Measurements from ENCODE around the gene EIF4A2.

The EIF4A2 gene

GRCh38 chr3:186760141-186760833 lies 23.1 kb upstream of the EIF4A2 start:
- no peaks in the 10 kb centered on the region for H3K36me3 ChIP-seq (ENCODE audit: insufficient read depth, low read length)
- H3K4me3 ChIP-seq (ENCODE audit: low read length), result no peak overlapping the region
- no peaks in the 10 kb centered on the region for H3K4me1 ChIP-seq (ENCODE audit: control insufficient read depth, insufficient read depth, low read length)
- no peaks in the 10 kb centered on the region for H3K9me3 ChIP-seq (replicated peaks; ENCODE audit: low read length)
- no peak overlapping the region for H3K9ac ChIP-seq (ENCODE audit: low read depth, low read length)
- no peak overlapping the region for H3K4me2 ChIP-seq (ENCODE audit: low read length)
- peaks cover 3% of the 10 kb centered on the region for H3K27me3 ChIP-seq (ENCODE audit: control insufficient read depth, insufficient read depth, low read length)

GRCh38 chr3:186760897-186761447 lies 22.4 kb upstream of the EIF4A2 start:
- H3K4me2 ChIP-seq (ENCODE audit: low read length), result no peak overlapping the region
- no peak overlapping the region for H3K4me3 ChIP-seq (ENCODE audit: low read length)
- no peak overlapping the region for H3K9ac ChIP-seq (ENCODE audit: low read depth, low read length)
- no peaks in the 10 kb centered on the region for H3K4me1 ChIP-seq (ENCODE audit: control insufficient read depth, insufficient read depth, low read length)
- peaks cover 3% of the 10 kb centered on the region for H3K27me3 ChIP-seq (ENCODE audit: control insufficient read depth, insufficient read depth, low read length)
- no peaks in the 10 kb centered on the region for H3K9me3 ChIP-seq (replicated peaks; ENCODE audit: low read length)
- no peaks in the 10 kb centered on the region for H3K36me3 ChIP-seq (ENCODE audit: insufficient read depth, low read length)

GRCh38 chr3:186772281-186772694 lies 11.1 kb upstream of the EIF4A2 start:
- Histone ChIP-seq H3K27me3 (ENCODE audit: control insufficient read depth, insufficient read depth, low read length) (no peaks in the 10 kb centered on the region), H3K9me3 (replicated peaks; ENCODE audit: low read length) (no peaks in the 10 kb centered on the region), H3K9ac (ENCODE audit: low read depth, low read length) (peak overlapping the region; percentile 75), H3K4me3 (ENCODE audit: low read length) (peak overlapping the region; percentile 75), H3K4me1 (ENCODE audit: control insufficient read depth, insufficient read depth, low read length) (peaks cover 11% of the 10 kb centered on the region), H3K4me2 (ENCODE audit: low read length) (peak overlapping the region; percentile 92), H3K36me3 (ENCODE audit: insufficient read depth, low read length) (no peaks in the 10 kb centered on the region)

- no peaks in the 10 kb centered on the region for H3K27me3 ChIP-seq (ENCODE audit: control insufficient read depth, insufficient read depth, low read length)
- H3K9ac ChIP-seq (ENCODE audit: low read depth, low read length), result peak overlapping the region; percentile 75
- H3K4me3 ChIP-seq (ENCODE audit: low read length), result peak overlapping the region; percentile 75
- peaks cover 11% of the 10 kb centered on the region for H3K4me1 ChIP-seq (ENCODE audit: control insufficient read depth, insufficient read depth, low read length)
- no peaks in the 10 kb centered on the region for H3K9me3 ChIP-seq (replicated peaks; ENCODE audit: low read length)
- H3K4me2 ChIP-seq (ENCODE audit: low read length), result peak overlapping the region; percentile 92
- no peaks in the 10 kb centered on the region for H3K36me3 ChIP-seq (ENCODE audit: insufficient read depth, low read length)
Measured at GRCh38 chr3:186772701-186773417, 10.5 kb upstream of the EIF4A2 start.

- no peak overlapping the region for H3K4me3 ChIP-seq (ENCODE audit: low read length)
- peaks cover 11% of the 10 kb centered on the region for H3K4me1 ChIP-seq (ENCODE audit: control insufficient read depth, insufficient read depth, low read length)
- H3K4me2 ChIP-seq (ENCODE audit: low read length), result no peak overlapping the region
- H3K27me3 ChIP-seq (ENCODE audit: control insufficient read depth, insufficient read depth, low read length), result no peaks in the 10 kb centered on the region
- H3K9ac ChIP-seq (ENCODE audit: low read depth, low read length), result no peak overlapping the region
- no peaks in the 10 kb centered on the region for H3K36me3 ChIP-seq (ENCODE audit: insufficient read depth, low read length)
- no peaks in the 10 kb centered on the region for H3K9me3 ChIP-seq (replicated peaks; ENCODE audit: low read length)
Measured at GRCh38 chr3:186775999-186776398, 7.4 kb upstream of the EIF4A2 start.

- H3K4me2 ChIP-seq (ENCODE audit: low read length), result no peak overlapping the region
- H3K9me3 ChIP-seq (replicated peaks; ENCODE audit: low read length), result no peaks in the 10 kb centered on the region
- no peak overlapping the region for H3K9ac ChIP-seq (ENCODE audit: low read depth, low read length)
- no peaks in the 10 kb centered on the region for H3K27me3 ChIP-seq (ENCODE audit: control insufficient read depth, insufficient read depth, low read length)
- no peak overlapping the region for H3K4me3 ChIP-seq (ENCODE audit: low read length)
- H3K36me3 ChIP-seq (ENCODE audit: insufficient read depth, low read length), result peaks cover 7% of the 10 kb centered on the region
- no peaks in the 10 kb centered on the region for H3K4me1 ChIP-seq (ENCODE audit: control insufficient read depth, insufficient read depth, low read length)
Measured at GRCh38 chr3:186779204-186779603, 4.2 kb upstream of the EIF4A2 start.

- peak overlapping the region; percentile 90 for H3K4me2 ChIP-seq (ENCODE audit: low read length)
- H3K4me1 ChIP-seq (ENCODE audit: control insufficient read depth, insufficient read depth, low read length), result peaks cover 15% of the 10 kb centered on the region
- H3K9me3 ChIP-seq (replicated peaks; ENCODE audit: low read length), result no peaks in the 10 kb centered on the region
- peak overlapping the region; percentile 99 for H3K9ac ChIP-seq (ENCODE audit: low read depth, low read length)
- peaks cover 41% of the 10 kb centered on the region for H3K36me3 ChIP-seq (ENCODE audit: insufficient read depth, low read length)
- peak overlapping the region; percentile 84 for H3K4me3 ChIP-seq (ENCODE audit: low read length)
- H3K27me3 ChIP-seq (ENCODE audit: control insufficient read depth, insufficient read depth, low read length), result no peaks in the 10 kb centered on the region
Measured at GRCh38 chr3:186782542-186783057, 777 bp upstream of the EIF4A2 start.

- peak overlapping the region; percentile 84 for H3K4me3 ChIP-seq (ENCODE audit: low read length)
- peaks cover 54% of the 10 kb centered on the region for H3K36me3 ChIP-seq (ENCODE audit: insufficient read depth, low read length)
- H3K4me2 ChIP-seq (ENCODE audit: low read length), result peak overlapping the region; percentile 90
- H3K27me3 ChIP-seq (ENCODE audit: control insufficient read depth, insufficient read depth, low read length), result no peaks in the 10 kb centered on the region
- H3K9ac ChIP-seq (ENCODE audit: low read depth, low read length), result peak overlapping the region; percentile 99
- no peaks in the 10 kb centered on the region for H3K9me3 ChIP-seq (replicated peaks; ENCODE audit: low read length)
- H3K4me1 ChIP-seq (ENCODE audit: control insufficient read depth, insufficient read depth, low read length), result peaks cover 18% of the 10 kb centered on the region
Measured at GRCh38 chr3:186783731-186784515, 546 bp downstream of the EIF4A2 start.

GRCh38 chr3:186784820-186785494 lies 1.6 kb downstream of the EIF4A2 start:
- Histone ChIP-seq H3K4me3 (ENCODE audit: low read length) (peak overlapping the region; percentile 84), H3K36me3 (ENCODE audit: insufficient read depth, low read length) (peaks cover 63% of the 10 kb centered on the region), H3K9me3 (replicated peaks; ENCODE audit: low read length) (no peaks in the 10 kb centered on the region), H3K4me1 (ENCODE audit: control insufficient read depth, insufficient read depth, low read length) (peaks cover 18% of the 10 kb centered on the region), H3K9ac (ENCODE audit: low read depth, low read length) (peak overlapping the region; percentile 99), H3K27me3 (ENCODE audit: control insufficient read depth, insufficient read depth, low read length) (no peaks in the 10 kb centered on the region), H3K4me2 (ENCODE audit: low read length) (peak overlapping the region; percentile 90)

- Histone ChIP-seq H3K9me3 (replicated peaks; ENCODE audit: low read length) (no peaks in the 10 kb centered on the region), H3K4me2 (ENCODE audit: low read length) (peak overlapping the region; percentile 90), H3K9ac (ENCODE audit: low read depth, low read length) (peak overlapping the region; percentile 99), H3K36me3 (ENCODE audit: insufficient read depth, low read length) (peaks cover 67% of the 10 kb centered on the region), H3K4me1 (ENCODE audit: control insufficient read depth, insufficient read depth, low read length) (peaks cover 18% of the 10 kb centered on the region), H3K27me3 (ENCODE audit: control insufficient read depth, insufficient read depth, low read length) (no peaks in the 10 kb centered on the region), H3K4me3 (ENCODE audit: low read length) (peak overlapping the region; percentile 84)
Measured at GRCh38 chr3:186785495-186786018, 2.2 kb downstream of the EIF4A2 start.
